ENCODE data around the gene KRTAP4-11.
"Not testable (repeated sequence)": the region's sequence is repeated elsewhere in the genome, so short reads cannot be mapped to it uniquely, and the experiment has no call there.

KRTAP4-11 gene

DNA sequence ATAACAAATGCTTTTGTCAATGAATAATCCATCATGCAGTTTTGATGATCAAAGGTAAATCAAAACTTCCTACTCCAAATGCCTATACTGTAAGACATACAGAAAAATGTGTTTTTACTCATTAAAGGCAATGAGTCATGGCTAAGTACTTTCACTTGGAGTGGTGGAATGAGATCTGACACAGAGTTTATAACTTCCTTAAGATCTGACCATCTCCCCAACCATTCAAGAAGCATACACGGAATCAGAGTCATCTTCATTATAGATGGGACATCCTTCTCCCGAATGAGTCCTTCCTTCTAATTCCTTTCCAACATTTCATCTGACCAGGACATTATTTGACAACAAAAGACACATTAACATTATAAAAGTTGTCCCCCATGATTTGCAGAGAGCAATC is 34.7 kb downstream of the KRTAP4-11 start:
- DNase-seq = not testable (repeated sequence)

DNA sequence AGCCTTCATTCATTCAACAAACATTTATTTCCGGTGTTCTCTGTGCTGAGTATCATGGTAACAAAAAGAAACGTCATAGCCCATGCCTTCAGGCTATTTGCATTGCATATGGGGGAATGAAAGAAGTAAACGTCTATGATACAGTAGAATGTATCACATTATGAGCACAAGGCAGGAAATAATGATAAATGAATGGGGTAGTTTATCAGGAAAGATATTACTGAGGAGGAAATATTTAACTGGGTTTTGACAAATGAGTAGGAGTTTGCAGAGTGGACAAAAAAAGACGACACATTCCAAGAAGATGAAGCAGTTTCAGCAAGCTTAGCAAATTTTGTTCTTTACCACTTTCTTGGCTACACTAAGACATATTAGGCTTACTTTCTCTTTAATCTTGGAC is 35.5 kb downstream of the KRTAP4-11 start:
- DNase-seq = no peak

- DNase-seq = no peak
These were observed 41.4 kb downstream of the KRTAP4-11 start for GRCh38 chr17:41076788-41077187.

- DNase-seq = no peak
These were observed 44.5 kb downstream of the KRTAP4-11 start for GRCh38 chr17:41073676-41074075.

DNA sequence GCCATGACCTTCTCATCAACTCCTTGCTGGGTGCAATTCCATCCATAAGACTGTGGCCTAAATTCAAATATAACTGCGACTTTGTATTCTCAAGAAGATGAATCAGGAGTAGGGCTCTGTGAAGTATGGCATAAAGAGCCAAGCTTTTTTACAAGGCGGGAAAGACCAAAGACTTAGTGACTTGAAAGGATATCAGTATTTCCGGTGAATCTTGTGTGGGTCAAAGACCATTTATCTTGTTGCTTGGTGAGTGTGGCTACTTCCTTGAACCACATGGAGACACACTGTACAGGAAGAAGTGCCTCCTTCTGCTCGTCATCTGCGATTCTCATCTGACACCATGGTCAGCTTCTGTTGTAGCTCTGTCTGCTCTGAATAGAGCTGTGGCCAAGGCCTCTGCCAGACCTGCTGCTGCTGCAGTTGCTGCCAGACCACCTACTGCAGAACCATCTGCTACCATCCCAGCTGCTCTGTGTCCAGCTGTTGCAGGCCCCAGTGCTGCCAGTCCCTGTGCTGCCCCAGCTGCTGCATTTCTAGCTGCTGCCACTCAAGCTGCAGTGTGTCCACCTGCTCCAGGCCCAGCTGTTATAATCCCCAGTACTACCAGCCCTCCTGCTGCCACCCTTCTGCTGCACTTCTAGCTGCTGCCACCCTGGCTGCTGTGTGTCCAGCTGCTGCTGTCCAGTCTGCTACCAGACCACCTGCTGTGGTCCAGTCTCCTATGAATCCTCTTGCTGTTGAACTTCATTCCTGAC is 46.4 kb downstream of the KRTAP4-11 start:
- DNase-seq = no peak

DNA sequence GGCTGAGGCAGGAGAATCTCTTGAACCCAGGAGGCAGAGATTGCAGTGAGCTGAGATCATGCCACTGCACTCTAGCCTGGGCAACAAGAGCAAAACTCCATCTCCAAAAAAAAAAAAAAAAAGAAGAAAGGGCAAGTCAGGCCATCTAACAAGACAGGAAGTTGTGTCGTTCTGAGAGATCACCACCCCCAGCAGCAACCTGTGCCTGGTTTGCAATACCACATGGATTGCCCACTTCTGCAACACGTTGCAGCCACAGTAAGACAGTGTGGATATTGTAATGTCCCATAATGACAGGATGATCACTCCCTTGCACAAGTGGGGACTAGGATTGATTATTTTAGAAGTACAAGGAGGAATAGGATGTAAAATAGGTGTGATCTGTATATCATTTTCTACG is 49.1 kb downstream of the KRTAP4-11 start:
- DNase-seq = no peak

GRCh38 chr17:41067281-41067680 is 50.9 kb downstream of the KRTAP4-11 start:
- no peak for DNase-seq
